HEK293 (cell line): Measurements from ENCODE around the gene LY9.

ENCODE experiments used
- CTCF ChIA-PET: fragments of 350-600 bp; formaldehyde crosslinking; extraction: SDS; loops from one replicate; lab custom pipeline; 2021; ENCODE audit warnings: antibody characterized with exemption; lab: Yijun Ruan, JAX
- POLR2A ChIA-PET: fragments of 300-600 bp; formaldehyde crosslinking; extraction: SDS; loops from one replicate; lab custom pipeline; 2020; ENCODE audit warnings: antibody characterized with exemption, inconsistent platforms; lab: Yijun Ruan, JAX
- H3K27ac ChIP-seq: fragments of 200-500 bp; sonication (Bioruptor generic); 2 replicates; pipeline ENCODE4 v1.5.1; 2014; ENCODE audit warnings: low read depth, low read length, control low read depth, inconsistent platforms; ENCODE audit errors: extremely low read depth
- H3K36me3 ChIP-seq, 2 experiments: fragments of 200-500 bp in 1 of 2; sonication (Bioruptor generic) in 1 of 2; 1 replicate in 1 of 2; 2 replicates in 1 of 2; pipeline ENCODE4 v1.5.1; 2014 to 2017; ENCODE audit warnings: inconsistent platforms in 2 of 2, low read length in 2 of 2; ENCODE audit not compliant: control insufficient read depth in 2 of 2, insufficient read depth in 1 of 2
- H3K4me1 ChIP-seq: fragments of 200-500 bp; sonication (Bioruptor generic); 2 replicates; pipeline ENCODE4 v1.5.1; 2014; ENCODE audit warnings: mild to moderate bottlenecking, low read length, inconsistent platforms; ENCODE audit not compliant: control insufficient read depth, insufficient read depth
- H3K4me3 ChIP-seq: 2 replicates; pipeline ENCODE4 v1.5.1; 2011; ENCODE audit warnings: low read depth, mild to moderate bottlenecking, control low read depth, low read length, moderate library complexity
- H3K9me3 ChIP-seq: fragments of 200-500 bp; sonication (Bioruptor generic); 2 replicates; pipeline ENCODE4 v1.5.1; 2014; ENCODE audit warnings: low read depth, low read length, inconsistent platforms; ENCODE audit not compliant: control insufficient read depth, insufficient read depth
- GLI2 ChIP-seq: fragments of 450-650 bp; formaldehyde crosslinking; IDR thresholded peaks from 2 replicates; pipeline ENCODE4; 2017; ENCODE audit warnings: missing biosample characterization, missing genetic modification characterization, low read depth, borderline replicate concordance
- SETDB1 ChIP-seq: IDR thresholded peaks from one replicate; pipeline ENCODE4 v1.6.1; 2017; ENCODE audit warnings: mild to moderate bottlenecking, low read length, moderate library complexity, mixed read lengths; ENCODE audit not compliant: insufficient read length
- ZBTB21 ChIP-seq: fragments of 450-650 bp; formaldehyde crosslinking; IDR thresholded peaks from 2 replicates; pipeline ENCODE4 v1.5.1; 2017; ENCODE audit warnings: missing biosample characterization, missing genetic modification characterization
- ZFHX2 ChIP-seq: fragments of 450-650 bp; formaldehyde crosslinking; conservative IDR thresholded peaks from 2 replicates; pipeline ENCODE4 v1.5.1; 2016; ENCODE audit warnings: missing biosample characterization, missing genetic modification characterization
- ZFP3 ChIP-seq: fragments of 450-650 bp; formaldehyde crosslinking; IDR thresholded peaks from 2 replicates; pipeline ENCODE4 v1.5.1; 2016; ENCODE audit warnings: low read depth, missing biosample characterization, missing genetic modification characterization
- ZNF16 ChIP-seq: fragments of 450-650 bp; formaldehyde crosslinking; IDR thresholded peaks from 2 replicates; pipeline ENCODE4 v1.5.1; 2016; ENCODE audit warnings: low read depth, missing biosample characterization, missing genetic modification characterization
- ZNF248 ChIP-seq: fragments of 450-650 bp; formaldehyde crosslinking; IDR thresholded peaks from 2 replicates; pipeline ENCODE4 v1.5.1; 2017; ENCODE audit warnings: missing biosample characterization, missing genetic modification characterization
- ZNF521 ChIP-seq: fragments of 450-650 bp; formaldehyde crosslinking; IDR thresholded peaks from 2 replicates; pipeline ENCODE4 v1.5.1; 2017; ENCODE audit warnings: missing biosample characterization, mild to moderate bottlenecking, missing genetic modification characterization
- ZNF560 ChIP-seq: fragments of 450-650 bp; formaldehyde crosslinking; IDR thresholded peaks from 2 replicates; pipeline ENCODE4 v1.5.1; 2017; ENCODE audit warnings: missing biosample characterization, missing genetic modification characterization, borderline replicate concordance
- ZNF610 ChIP-seq: fragments of 450-650 bp; formaldehyde crosslinking; IDR thresholded peaks from 2 replicates; pipeline ENCODE4 v1.5.1; 2016; ENCODE audit warnings: missing biosample characterization, missing genetic modification characterization, borderline replicate concordance
- ZNF76 ChIP-seq: fragments of 450-650 bp; formaldehyde crosslinking; IDR thresholded peaks from 2 replicates; pipeline ENCODE4; 2016; ENCODE audit warnings: low read depth, missing biosample characterization, missing genetic modification characterization, borderline replicate concordance
- TF ChIP-seq, protein P1 (sequence below): fragments of 450-650 bp; formaldehyde crosslinking; IDR thresholded peaks from 2 replicates; pipeline ENCODE4 v1.5.1; 2017; ENCODE audit warnings: missing biosample characterization, missing genetic modification characterization
- TF ChIP-seq, protein P2 (sequence below): fragments of 450-650 bp; formaldehyde crosslinking; IDR thresholded peaks from 2 replicates; pipeline ENCODE4 v1.5.1; 2016; ENCODE audit warnings: missing biosample characterization, missing genetic modification characterization
- TF ChIP-seq, protein P3 (sequence below): fragments of 450-650 bp; formaldehyde crosslinking; IDR thresholded peaks from 2 replicates; pipeline ENCODE4 v1.5.1; 2017; ENCODE audit warnings: missing biosample characterization, missing genetic modification characterization
- TF ChIP-seq, protein P4 (sequence below): fragments of 450-650 bp; formaldehyde crosslinking; IDR thresholded peaks from 2 replicates; pipeline ENCODE4 v1.5.1; 2016; ENCODE audit warnings: missing biosample characterization, missing genetic modification characterization, borderline replicate concordance
- TF ChIP-seq, protein P5 (sequence below): fragments of 450-650 bp; formaldehyde crosslinking; IDR thresholded peaks from 2 replicates; pipeline ENCODE4 v1.5.1; 2016; ENCODE audit warnings: missing biosample characterization, missing genetic modification characterization
- TF ChIP-seq, protein P6 (sequence below): fragments of 450-650 bp; formaldehyde crosslinking; IDR thresholded peaks from 2 replicates; pipeline ENCODE4 v1.5.1; 2016; ENCODE audit warnings: missing biosample characterization, missing genetic modification characterization

The LY9 gene

DNA sequence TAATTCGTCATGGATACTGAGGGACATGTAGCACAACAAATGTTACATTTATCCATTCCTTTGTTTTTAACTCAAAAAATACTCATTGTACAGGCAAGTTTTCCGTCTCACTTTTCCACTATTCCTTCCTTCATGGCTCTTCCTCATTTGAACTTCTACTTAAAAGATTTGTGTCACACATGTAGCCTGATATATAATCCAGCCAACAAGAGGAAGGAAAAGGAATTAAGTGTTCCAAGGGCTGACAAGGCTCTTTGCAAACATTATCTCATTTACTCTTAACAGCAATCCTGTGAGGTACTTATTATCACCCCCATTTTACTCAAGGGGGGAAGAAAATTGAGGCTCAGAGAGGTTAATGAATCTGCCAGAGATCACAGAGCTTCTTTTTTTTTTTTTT lies 43.8 kb downstream of the LY9 start (continued):
- TF ChIP-seq, protein P1, sequence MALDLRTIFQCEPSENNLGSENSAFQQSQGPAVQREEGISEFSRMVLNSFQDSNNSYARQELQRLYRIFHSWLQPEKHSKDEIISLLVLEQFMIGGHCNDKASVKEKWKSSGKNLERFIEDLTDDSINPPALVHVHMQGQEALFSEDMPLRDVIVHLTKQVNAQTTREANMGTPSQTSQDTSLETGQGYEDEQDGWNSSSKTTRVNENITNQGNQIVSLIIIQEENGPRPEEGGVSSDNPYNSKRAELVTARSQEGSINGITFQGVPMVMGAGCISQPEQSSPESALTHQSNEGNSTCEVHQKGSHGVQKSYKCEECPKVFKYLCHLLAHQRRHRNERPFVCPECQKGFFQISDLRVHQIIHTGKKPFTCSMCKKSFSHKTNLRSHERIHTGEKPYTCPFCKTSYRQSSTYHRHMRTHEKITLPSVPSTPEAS (tag by site-specific recombination): no peak
- TF ChIP-seq ZNF610: no peak
- TF ChIP-seq, all 188 proteins: peak for 0

DNA sequence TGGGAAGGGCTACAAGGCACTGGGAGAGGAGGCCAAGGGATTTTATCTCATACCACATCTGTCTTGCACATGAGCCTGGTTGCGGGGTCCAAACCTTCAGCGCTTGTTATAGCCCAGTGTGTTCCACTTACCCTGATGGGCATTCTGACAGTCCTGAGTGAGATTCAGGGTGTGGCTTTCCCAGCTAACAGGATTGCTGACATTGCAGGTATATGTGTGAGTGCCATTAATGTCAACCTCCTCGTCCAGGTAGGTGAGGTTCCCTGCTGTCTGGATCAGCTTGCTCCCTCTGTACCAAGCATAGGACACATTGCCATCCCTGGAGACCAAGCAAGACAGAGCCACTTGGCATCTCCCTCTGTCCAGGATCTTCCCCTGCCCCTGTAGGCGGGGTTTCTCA lies 45.1 kb downstream of the LY9 start:
- Histone ChIP-seq H3K4me3 (no peak overlapping the region), H3K27ac (no peak overlapping the region), H3K9me3 (no peaks in the 10 kb centered on the region), H3K4me1 (no peaks in the 10 kb centered on the region), H3K36me3 (no peaks in the 10 kb centered on the region)
- no peak for TF ChIP-seq ZNF248 (tag by site-specific recombination)
- TF ChIP-seq, protein P2, sequence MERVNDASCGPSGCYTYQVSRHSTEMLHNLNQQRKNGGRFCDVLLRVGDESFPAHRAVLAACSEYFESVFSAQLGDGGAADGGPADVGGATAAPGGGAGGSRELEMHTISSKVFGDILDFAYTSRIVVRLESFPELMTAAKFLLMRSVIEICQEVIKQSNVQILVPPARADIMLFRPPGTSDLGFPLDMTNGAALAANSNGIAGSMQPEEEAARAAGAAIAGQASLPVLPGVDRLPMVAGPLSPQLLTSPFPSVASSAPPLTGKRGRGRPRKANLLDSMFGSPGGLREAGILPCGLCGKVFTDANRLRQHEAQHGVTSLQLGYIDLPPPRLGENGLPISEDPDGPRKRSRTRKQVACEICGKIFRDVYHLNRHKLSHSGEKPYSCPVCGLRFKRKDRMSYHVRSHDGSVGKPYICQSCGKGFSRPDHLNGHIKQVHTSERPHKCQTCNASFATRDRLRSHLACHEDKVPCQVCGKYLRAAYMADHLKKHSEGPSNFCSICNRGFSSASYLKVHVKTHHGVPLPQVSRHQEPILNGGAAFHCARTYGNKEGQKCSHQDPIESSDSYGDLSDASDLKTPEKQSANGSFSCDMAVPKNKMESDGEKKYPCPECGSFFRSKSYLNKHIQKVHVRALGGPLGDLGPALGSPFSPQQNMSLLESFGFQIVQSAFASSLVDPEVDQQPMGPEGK (tag by site-specific recombination): no peak
- ChIA-PET CTCF (interaction anchor here (0.6 to 5.3 kb wide), 6 partner anchors 10 to 149 kb away, joined by 3 to 25 read pairs (median 4); no protein-coding TSS in a partner anchor), POLR2A (no interaction called here)

DNA sequence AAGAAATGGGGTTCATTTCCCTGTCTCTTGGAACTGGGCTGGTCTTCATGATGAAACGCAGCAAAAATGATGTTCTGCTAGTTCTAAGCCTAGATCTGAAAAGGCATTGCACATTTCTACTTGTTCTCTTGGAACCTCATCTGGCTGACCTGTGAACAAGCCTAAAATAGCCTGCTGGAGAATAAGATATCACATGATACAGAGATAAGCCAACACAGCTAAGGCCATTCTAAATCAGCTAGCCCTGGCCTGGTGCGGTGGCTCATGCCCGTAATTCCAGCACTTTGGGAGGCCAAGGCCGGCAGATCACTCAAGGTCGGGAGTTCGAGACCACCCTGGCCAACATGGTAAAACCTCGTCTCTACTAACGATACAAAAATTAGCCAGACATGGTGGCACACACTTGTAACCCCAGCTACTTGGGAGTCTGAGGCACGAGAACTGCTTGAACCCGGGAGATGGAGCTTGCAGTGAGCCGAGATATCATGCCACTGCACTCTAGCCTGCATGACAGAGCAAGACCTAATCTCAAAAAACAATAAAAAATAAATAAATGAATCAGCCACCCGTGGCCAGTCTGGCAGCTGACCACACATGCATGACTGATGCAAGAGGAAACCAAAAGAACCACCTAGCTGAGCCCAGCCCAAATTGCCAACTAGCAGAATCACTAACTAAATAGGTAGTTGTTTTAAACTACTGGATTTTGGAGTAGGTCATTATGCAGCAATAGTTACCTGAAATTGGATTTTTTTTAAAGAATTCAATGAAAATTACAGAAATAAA lies 48.7 kb downstream of the LY9 start:
- Histone ChIP-seq H3K36me3 (no peaks in the 10 kb centered on the region), H3K27ac (no peak overlapping the region), H3K4me1 (no peaks in the 10 kb centered on the region), H3K4me3 (no peak overlapping the region), H3K9me3 (no peaks in the 10 kb centered on the region)
- TF ChIP-seq, protein P3, sequence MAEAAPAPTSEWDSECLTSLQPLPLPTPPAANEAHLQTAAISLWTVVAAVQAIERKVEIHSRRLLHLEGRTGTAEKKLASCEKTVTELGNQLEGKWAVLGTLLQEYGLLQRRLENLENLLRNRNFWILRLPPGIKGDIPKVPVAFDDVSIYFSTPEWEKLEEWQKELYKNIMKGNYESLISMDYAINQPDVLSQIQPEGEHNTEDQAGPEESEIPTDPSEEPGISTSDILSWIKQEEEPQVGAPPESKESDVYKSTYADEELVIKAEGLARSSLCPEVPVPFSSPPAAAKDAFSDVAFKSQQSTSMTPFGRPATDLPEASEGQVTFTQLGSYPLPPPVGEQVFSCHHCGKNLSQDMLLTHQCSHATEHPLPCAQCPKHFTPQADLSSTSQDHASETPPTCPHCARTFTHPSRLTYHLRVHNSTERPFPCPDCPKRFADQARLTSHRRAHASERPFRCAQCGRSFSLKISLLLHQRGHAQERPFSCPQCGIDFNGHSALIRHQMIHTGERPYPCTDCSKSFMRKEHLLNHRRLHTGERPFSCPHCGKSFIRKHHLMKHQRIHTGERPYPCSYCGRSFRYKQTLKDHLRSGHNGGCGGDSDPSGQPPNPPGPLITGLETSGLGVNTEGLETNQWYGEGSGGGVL (tag by site-specific recombination): no peak
- TF ChIP-seq ZBTB21 (tag by site-specific recombination) (no peak), ZFP3 (tag by site-specific recombination) (no peak), ZFHX2 (tag by site-specific recombination) (no peak), ZNF521 (tag by site-specific recombination) (no peak), SETDB1 (no peak), ZNF76 (tag by site-specific recombination) (no peak), ZNF16 (tag by site-specific recombination) (no peak), GLI2 (tag by site-specific recombination) (no peak), ZNF560 (tag by site-specific recombination) (no peak)
- TF ChIP-seq, protein P4, sequence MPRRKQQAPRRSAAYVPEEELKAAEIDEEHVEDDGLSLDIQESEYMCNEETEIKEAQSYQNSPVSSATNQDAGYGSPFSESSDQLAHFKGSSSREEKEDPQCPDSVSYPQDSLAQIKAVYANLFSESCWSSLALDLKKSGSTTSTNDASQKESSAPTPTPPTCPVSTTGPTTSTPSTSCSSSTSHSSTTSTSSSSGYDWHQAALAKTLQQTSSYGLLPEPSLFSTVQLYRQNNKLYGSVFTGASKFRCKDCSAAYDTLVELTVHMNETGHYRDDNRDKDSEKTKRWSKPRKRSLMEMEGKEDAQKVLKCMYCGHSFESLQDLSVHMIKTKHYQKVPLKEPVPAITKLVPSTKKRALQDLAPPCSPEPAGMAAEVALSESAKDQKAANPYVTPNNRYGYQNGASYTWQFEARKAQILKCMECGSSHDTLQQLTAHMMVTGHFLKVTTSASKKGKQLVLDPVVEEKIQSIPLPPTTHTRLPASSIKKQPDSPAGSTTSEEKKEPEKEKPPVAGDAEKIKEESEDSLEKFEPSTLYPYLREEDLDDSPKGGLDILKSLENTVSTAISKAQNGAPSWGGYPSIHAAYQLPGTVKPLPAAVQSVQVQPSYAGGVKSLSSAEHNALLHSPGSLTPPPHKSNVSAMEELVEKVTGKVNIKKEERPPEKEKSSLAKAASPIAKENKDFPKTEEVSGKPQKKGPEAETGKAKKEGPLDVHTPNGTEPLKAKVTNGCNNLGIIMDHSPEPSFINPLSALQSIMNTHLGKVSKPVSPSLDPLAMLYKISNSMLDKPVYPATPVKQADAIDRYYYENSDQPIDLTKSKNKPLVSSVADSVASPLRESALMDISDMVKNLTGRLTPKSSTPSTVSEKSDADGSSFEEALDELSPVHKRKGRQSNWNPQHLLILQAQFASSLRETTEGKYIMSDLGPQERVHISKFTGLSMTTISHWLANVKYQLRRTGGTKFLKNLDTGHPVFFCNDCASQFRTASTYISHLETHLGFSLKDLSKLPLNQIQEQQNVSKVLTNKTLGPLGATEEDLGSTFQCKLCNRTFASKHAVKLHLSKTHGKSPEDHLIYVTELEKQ (tag by site-specific recombination): no peak
- TF ChIP-seq, protein P5, sequence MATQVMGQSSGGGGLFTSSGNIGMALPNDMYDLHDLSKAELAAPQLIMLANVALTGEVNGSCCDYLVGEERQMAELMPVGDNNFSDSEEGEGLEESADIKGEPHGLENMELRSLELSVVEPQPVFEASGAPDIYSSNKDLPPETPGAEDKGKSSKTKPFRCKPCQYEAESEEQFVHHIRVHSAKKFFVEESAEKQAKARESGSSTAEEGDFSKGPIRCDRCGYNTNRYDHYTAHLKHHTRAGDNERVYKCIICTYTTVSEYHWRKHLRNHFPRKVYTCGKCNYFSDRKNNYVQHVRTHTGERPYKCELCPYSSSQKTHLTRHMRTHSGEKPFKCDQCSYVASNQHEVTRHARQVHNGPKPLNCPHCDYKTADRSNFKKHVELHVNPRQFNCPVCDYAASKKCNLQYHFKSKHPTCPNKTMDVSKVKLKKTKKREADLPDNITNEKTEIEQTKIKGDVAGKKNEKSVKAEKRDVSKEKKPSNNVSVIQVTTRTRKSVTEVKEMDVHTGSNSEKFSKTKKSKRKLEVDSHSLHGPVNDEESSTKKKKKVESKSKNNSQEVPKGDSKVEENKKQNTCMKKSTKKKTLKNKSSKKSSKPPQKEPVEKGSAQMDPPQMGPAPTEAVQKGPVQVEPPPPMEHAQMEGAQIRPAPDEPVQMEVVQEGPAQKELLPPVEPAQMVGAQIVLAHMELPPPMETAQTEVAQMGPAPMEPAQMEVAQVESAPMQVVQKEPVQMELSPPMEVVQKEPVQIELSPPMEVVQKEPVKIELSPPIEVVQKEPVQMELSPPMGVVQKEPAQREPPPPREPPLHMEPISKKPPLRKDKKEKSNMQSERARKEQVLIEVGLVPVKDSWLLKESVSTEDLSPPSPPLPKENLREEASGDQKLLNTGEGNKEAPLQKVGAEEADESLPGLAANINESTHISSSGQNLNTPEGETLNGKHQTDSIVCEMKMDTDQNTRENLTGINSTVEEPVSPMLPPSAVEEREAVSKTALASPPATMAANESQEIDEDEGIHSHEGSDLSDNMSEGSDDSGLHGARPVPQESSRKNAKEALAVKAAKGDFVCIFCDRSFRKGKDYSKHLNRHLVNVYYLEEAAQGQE (tag by site-specific recombination): no peak
- TF ChIP-seq, protein P6, sequence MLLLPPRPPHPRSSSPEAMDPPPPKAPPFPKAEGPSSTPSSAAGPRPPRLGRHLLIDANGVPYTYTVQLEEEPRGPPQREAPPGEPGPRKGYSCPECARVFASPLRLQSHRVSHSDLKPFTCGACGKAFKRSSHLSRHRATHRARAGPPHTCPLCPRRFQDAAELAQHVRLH (tag by site-specific recombination): no peak
- ChIA-PET CTCF (interaction anchor here (0.6 to 5.3 kb wide), 6 partner anchors 10 to 119 kb away, joined by 3 to 25 read pairs (median 9); partner anchors contain the start of gene ITLN2), POLR2A (no interaction called here)
